Endothelial cell of umbilical vein (primary cell): ENCODE measurements around the gene PLPPR3.

Experiments used
- CTCF ChIP-seq, 2 donors: IDR thresholded peaks; 1 replicate in 1 of 2; 2 replicates in 1 of 2; pipeline ENCODE4 v1.5.1; 2011; ENCODE audit warnings: low read length in 2 of 2, mild to moderate bottlenecking in 2 of 2, moderate library complexity in 2 of 2, control low read depth in 1 of 2, inconsistent platforms in 1 of 2, low read depth in 1 of 2; ENCODE audit not compliant: insufficient read depth in 1 of 2; ENCODE audit errors: extremely low read depth in 1 of 2
- EZH2 ChIP-seq: IDR thresholded peaks from 2 replicates; pipeline ENCODE4 v1.6.1; 2012; ENCODE audit warnings: borderline replicate concordance, low read depth, mild to moderate bottlenecking, moderate library complexity, low read length, inconsistent platforms; ENCODE audit not compliant: severe bottlenecking
- GATA2 ChIP-seq: IDR thresholded peaks from 2 replicates; pipeline ENCODE4 v1.7.0; 2011; ENCODE audit warnings: low read depth, mild to moderate bottlenecking, moderate library complexity, mixed read lengths, low read length; ENCODE audit not compliant: insufficient read length, insufficient read depth
- POLR2A ChIP-seq: IDR thresholded peaks from 2 replicates; pipeline ENCODE4 v1.6.1; 2012; ENCODE audit warnings: low read depth, mild to moderate bottlenecking, control low read depth, low read length
- POLR2AphosphoS5 ChIP-seq: IDR thresholded peaks from 2 replicates; pipeline ENCODE4 v1.6.1; 2012; ENCODE audit warnings: low read depth, mild to moderate bottlenecking, control low read depth, low read length, moderate library complexity; ENCODE audit not compliant: insufficient read depth

- no peak for TF ChIP-seq EZH2
- TF ChIP-seq POLR2AphosphoS5, result no peak
- TF ChIP-seq CTCF (IDR thresholded peaks at IDR 0.05; ENCODE audit: extremely low read depth in 1 of 2, insufficient read depth in 1 of 2, low read depth in 1 of 2, low read length in 2 of 2), result no peak
- TF ChIP-seq GATA2, result no peak
- TF ChIP-seq POLR2A, result no peak
Observed at GRCh38 chr19:768424-768823, 53.3 kb downstream of the PLPPR3 start.
